Gastroesophageal sphincter (tissue), 3 donors: ENCODE measurements around the gene FBXW8.

ENCODE experiments used
- EP300 ChIP-seq: sonication (generic); formaldehyde crosslinking; IDR thresholded peaks from one replicate; pipeline ENCODE4 v1.6.1; 2017; ENCODE audit warnings: antibody characterized with exemption, mild to moderate bottlenecking
- POLR2A ChIP-seq, 2 donors: fragments of 450-650 bp; IDR thresholded peaks; one replicate each; pipeline ENCODE4 v1.6.1; 2017; ENCODE audit warnings: antibody characterized with exemption in 2 of 2, mild to moderate bottlenecking in 2 of 2, moderate library complexity in 1 of 2
- POLR2AphosphoS5 ChIP-seq: sonication (generic); formaldehyde crosslinking; IDR thresholded peaks from one replicate; pipeline ENCODE4 v1.6.1; 2017; ENCODE audit warnings: antibody characterized with exemption
- TF ChIP-seq, protein P1 (sequence below), 4 experiments: fragments of 200-600 bp in 2 of 4; fragments of 450-650 bp in 2 of 4; sonication (generic) in 1 of 4; IDR thresholded peaks; one replicate each; pipeline ENCODE4 v1.5.1; 2017 to 2019; ENCODE audit warnings: antibody characterized with exemption in 4 of 4, mild to moderate bottlenecking in 2 of 4, moderate library complexity in 2 of 4

DNA sequence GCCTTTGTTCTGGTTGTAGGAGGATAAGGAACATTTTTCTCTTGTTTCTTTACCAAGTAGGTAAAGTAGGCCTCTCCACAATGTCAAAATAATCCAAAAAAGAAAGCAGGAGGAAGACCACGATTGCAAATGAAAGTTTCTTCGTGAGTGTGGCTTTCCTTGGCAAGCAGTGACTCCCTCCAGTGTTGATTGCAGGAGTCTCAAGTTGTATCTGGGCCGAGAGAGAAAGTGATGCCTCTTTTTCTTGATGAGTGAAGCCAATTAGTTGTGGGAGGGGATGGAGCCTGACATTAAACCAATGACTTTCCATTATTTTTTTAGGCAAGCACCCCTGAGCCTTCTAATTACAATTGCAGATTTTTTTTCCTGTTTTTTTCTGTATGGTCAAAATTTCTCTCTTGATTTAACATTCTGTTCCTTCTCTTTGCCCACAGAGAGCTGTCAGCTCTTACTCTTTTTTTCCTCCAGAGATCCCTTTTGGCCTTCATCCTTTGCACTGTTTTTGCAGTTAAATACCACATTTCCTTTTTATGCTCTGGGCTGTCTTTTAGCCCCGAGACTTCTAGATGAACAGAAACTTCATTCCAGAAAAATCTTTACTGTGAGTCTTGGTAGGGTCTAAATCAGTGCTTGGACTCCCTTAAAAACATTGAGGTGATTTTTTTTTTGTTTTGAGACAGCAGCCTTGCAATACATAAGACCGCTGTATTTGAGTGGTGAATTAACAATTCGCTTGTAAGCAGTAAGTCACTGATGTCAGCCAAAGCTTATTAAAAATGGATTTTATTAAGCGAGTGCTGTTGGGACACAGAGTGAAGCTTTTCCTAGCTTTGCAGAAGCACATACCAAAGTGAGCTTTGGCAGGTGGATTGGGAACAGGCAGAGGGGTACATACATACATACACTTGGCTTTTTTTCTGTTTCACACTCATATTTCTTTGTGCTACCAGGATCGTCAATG is 15.8 kb downstream of the FBXW8 start:
- no peak for TF ChIP-seq POLR2A (IDR thresholded peaks at IDR 0.05)
- TF ChIP-seq POLR2AphosphoS5 = no peak
- TF ChIP-seq, protein P1, sequence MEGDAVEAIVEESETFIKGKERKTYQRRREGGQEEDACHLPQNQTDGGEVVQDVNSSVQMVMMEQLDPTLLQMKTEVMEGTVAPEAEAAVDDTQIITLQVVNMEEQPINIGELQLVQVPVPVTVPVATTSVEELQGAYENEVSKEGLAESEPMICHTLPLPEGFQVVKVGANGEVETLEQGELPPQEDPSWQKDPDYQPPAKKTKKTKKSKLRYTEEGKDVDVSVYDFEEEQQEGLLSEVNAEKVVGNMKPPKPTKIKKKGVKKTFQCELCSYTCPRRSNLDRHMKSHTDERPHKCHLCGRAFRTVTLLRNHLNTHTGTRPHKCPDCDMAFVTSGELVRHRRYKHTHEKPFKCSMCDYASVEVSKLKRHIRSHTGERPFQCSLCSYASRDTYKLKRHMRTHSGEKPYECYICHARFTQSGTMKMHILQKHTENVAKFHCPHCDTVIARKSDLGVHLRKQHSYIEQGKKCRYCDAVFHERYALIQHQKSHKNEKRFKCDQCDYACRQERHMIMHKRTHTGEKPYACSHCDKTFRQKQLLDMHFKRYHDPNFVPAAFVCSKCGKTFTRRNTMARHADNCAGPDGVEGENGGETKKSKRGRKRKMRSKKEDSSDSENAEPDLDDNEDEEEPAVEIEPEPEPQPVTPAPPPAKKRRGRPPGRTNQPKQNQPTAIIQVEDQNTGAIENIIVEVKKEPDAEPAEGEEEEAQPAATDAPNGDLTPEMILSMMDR (IDR thresholded peaks at IDR 0.05) = no peak
- no peak for TF ChIP-seq EP300
